ENCODE results near the gene AHCYL2.

DNA sequence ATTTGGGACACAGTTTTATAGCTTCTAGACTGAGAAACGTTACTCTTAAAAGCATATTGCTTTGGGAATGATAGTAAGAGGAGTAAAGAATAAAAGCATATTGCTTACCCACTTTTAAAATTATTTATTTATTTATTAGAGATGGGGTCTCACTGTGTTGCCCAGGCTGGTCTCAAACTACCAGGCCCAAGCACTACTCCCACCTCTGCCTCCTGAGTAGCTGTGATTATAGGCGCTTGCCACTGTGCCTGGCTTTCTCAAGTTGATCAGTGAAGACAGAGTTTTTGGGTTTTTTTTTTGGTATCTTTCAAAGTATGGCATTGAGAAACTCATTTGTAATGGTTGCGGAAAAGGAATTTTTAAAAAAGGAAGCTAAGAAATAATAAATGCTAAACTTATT is 68.0 kb downstream of the AHCYL2 start:
- no peak for TF ChIP-seq POLR2A (IDR thresholded peaks at IDR 0.05)
- TF ChIP-seq, protein P1, sequence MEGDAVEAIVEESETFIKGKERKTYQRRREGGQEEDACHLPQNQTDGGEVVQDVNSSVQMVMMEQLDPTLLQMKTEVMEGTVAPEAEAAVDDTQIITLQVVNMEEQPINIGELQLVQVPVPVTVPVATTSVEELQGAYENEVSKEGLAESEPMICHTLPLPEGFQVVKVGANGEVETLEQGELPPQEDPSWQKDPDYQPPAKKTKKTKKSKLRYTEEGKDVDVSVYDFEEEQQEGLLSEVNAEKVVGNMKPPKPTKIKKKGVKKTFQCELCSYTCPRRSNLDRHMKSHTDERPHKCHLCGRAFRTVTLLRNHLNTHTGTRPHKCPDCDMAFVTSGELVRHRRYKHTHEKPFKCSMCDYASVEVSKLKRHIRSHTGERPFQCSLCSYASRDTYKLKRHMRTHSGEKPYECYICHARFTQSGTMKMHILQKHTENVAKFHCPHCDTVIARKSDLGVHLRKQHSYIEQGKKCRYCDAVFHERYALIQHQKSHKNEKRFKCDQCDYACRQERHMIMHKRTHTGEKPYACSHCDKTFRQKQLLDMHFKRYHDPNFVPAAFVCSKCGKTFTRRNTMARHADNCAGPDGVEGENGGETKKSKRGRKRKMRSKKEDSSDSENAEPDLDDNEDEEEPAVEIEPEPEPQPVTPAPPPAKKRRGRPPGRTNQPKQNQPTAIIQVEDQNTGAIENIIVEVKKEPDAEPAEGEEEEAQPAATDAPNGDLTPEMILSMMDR (IDR thresholded peaks at IDR 0.05) = no peak
- no peak for TF ChIP-seq EP300 (IDR thresholded peaks at IDR 0.05)

Data from gastroesophageal sphincter (tissue), 3 donors.